T-helper 2 cell treated with Interferon-gamma antibody and Interleukin-4, amounts not matched to agents 5 μg/mL and 100 μg/mL, for 36 hours (primary cell): Measurements from ENCODE around the gene ACSF3.
"Not testable (repeated sequence)": the region's sequence is repeated elsewhere in the genome, so short reads cannot be mapped to it uniquely, and the experiment has no call there.

Experiments used
- DNase-seq: peaks from one replicate; pipeline ENCODE4 v3.0.0; 2021; ENCODE audit warnings: low spot score
- H3K27ac Mint-ChIP-seq: one replicate; pipeline ENCODE4 v1.8.0; 2021; ENCODE audit warnings: mild to moderate bottlenecking, mixed read lengths
- H3K27me3 Mint-ChIP-seq: one replicate; pipeline ENCODE4 v1.8.0; 2021; ENCODE audit warnings: low read depth, mixed read lengths
- H3K36me3 Mint-ChIP-seq: one replicate; pipeline ENCODE4 v1.8.0; 2021; ENCODE audit warnings: low read depth, mixed read lengths
- H3K4me1 Mint-ChIP-seq: one replicate; pipeline ENCODE4 v1.8.0; 2021; ENCODE audit warnings: low read depth, mixed read lengths
- H3K4me3 Mint-ChIP-seq: one replicate; pipeline ENCODE4 v1.8.0; 2022; ENCODE audit warnings: mild to moderate bottlenecking, moderate library complexity, mixed read lengths
- H3K9me3 Mint-ChIP-seq: one replicate; pipeline ENCODE4 v1.8.0; 2021; ENCODE audit warnings: mixed read lengths

The ACSF3 gene

GRCh38 chr16:89175280-89176146, 81.9 kb downstream of the ACSF3 start:
- H3K4me3 Mint-ChIP-seq = no peak overlapping the region
- no peaks in the 10 kb centered on the region for H3K36me3 Mint-ChIP-seq
- H3K27ac Mint-ChIP-seq = no peak overlapping the region
- H3K27me3 Mint-ChIP-seq = no peaks in the 10 kb centered on the region
- DNase-seq = no peak
- H3K4me1 Mint-ChIP-seq = peaks cover 5% of the 10 kb centered on the region
- no peaks in the 10 kb centered on the region for H3K9me3 Mint-ChIP-seq

GRCh38 chr16:89176147-89176690, 82.6 kb downstream of the ACSF3 start:
- no peaks in the 10 kb centered on the region for H3K4me1 Mint-ChIP-seq
- DNase-seq = no peak
- no peaks in the 10 kb centered on the region for H3K27me3 Mint-ChIP-seq
- H3K36me3 Mint-ChIP-seq = no peaks in the 10 kb centered on the region
- no peak overlapping the region for H3K27ac Mint-ChIP-seq
- H3K9me3 Mint-ChIP-seq = no peaks in the 10 kb centered on the region
- no peak overlapping the region for H3K4me3 Mint-ChIP-seq

GRCh38 chr16:89176717-89177116, 83.1 kb downstream of the ACSF3 start:
- Mint-ChIP-seq H3K9me3 (no peaks in the 10 kb centered on the region), H3K36me3 (no peaks in the 10 kb centered on the region), H3K4me1 (no peaks in the 10 kb centered on the region), H3K4me3 (no peak overlapping the region), H3K27me3 (no peaks in the 10 kb centered on the region), H3K27ac (no peak overlapping the region)
- DNase-seq = no peak

GRCh38 chr16:89177501-89177900, 83.8 kb downstream of the ACSF3 start:
- no peak overlapping the region for H3K4me3 Mint-ChIP-seq
- no peaks in the 10 kb centered on the region for H3K4me1 Mint-ChIP-seq

GRCh38 chr16:89178453-89179147, 84.9 kb downstream of the ACSF3 start:
- H3K9me3 Mint-ChIP-seq = no peaks in the 10 kb centered on the region
- H3K4me1 Mint-ChIP-seq = no peaks in the 10 kb centered on the region
- H3K4me3 Mint-ChIP-seq = no peak overlapping the region
- no peak for DNase-seq
- no peaks in the 10 kb centered on the region for H3K27me3 Mint-ChIP-seq
- no peak overlapping the region for H3K27ac Mint-ChIP-seq
- no peaks in the 10 kb centered on the region for H3K36me3 Mint-ChIP-seq

More at GRCh38 chr16:89177501-89177900, 83.8 kb downstream of the ACSF3 start:
- Mint-ChIP-seq H3K9me3 (no peaks in the 10 kb centered on the region), H3K36me3 (no peaks in the 10 kb centered on the region), H3K27me3 (no peaks in the 10 kb centered on the region), H3K27ac (no peak overlapping the region)
- no peak for DNase-seq

GRCh38 chr16:89179148-89179484, 85.5 kb downstream of the ACSF3 start:
- Mint-ChIP-seq H3K4me3 (no peak overlapping the region), H3K36me3 (no peaks in the 10 kb centered on the region), H3K27me3 (no peaks in the 10 kb centered on the region), H3K27ac (no peak overlapping the region), H3K4me1 (no peaks in the 10 kb centered on the region), H3K9me3 (no peaks in the 10 kb centered on the region)
- DNase-seq = no peak

GRCh38 chr16:89179656-89180315, 86.1 kb downstream of the ACSF3 start:
- no peak for DNase-seq
- Mint-ChIP-seq H3K4me3 (no peak overlapping the region), H3K27ac (no peak overlapping the region), H3K9me3 (no peaks in the 10 kb centered on the region), H3K27me3 (no peaks in the 10 kb centered on the region), H3K4me1 (no peaks in the 10 kb centered on the region), H3K36me3 (no peaks in the 10 kb centered on the region)

- H3K4me3 Mint-ChIP-seq = no peak overlapping the region
- H3K27me3 Mint-ChIP-seq = no peaks in the 10 kb centered on the region
- no peak for DNase-seq
- H3K27ac Mint-ChIP-seq = no peak overlapping the region
- no peaks in the 10 kb centered on the region for H3K9me3 Mint-ChIP-seq
- H3K36me3 Mint-ChIP-seq = no peaks in the 10 kb centered on the region
- no peaks in the 10 kb centered on the region for H3K4me1 Mint-ChIP-seq
These were observed 89.8 kb downstream of the ACSF3 start for GRCh38 chr16:89183463-89183862.

- H3K27me3 Mint-ChIP-seq = no peaks in the 10 kb centered on the region
- no peaks in the 10 kb centered on the region for H3K36me3 Mint-ChIP-seq
- no peaks in the 10 kb centered on the region for H3K9me3 Mint-ChIP-seq
- no peak for DNase-seq
- H3K4me1 Mint-ChIP-seq = no peaks in the 10 kb centered on the region
- H3K4me3 Mint-ChIP-seq = no peak overlapping the region
- no peak overlapping the region for H3K27ac Mint-ChIP-seq
These were observed 90.5 kb downstream of the ACSF3 start for GRCh38 chr16:89183975-89184676.

GRCh38 chr16:89184677-89184932, 91.0 kb downstream of the ACSF3 start:
- no peaks in the 10 kb centered on the region for H3K4me1 Mint-ChIP-seq
- H3K9me3 Mint-ChIP-seq = no peaks in the 10 kb centered on the region
- no peak for DNase-seq
- H3K27me3 Mint-ChIP-seq = no peaks in the 10 kb centered on the region
- no peaks in the 10 kb centered on the region for H3K36me3 Mint-ChIP-seq
- H3K27ac Mint-ChIP-seq = no peak overlapping the region
- no peak overlapping the region for H3K4me3 Mint-ChIP-seq

- Mint-ChIP-seq H3K27ac (no peak overlapping the region), H3K36me3 (no peaks in the 10 kb centered on the region), H3K27me3 (no peaks in the 10 kb centered on the region), H3K4me1 (no peaks in the 10 kb centered on the region), H3K4me3 (no peak overlapping the region), H3K9me3 (no peaks in the 10 kb centered on the region)
- no peak for DNase-seq
These were observed 91.5 kb downstream of the ACSF3 start for GRCh38 chr16:89184933-89185794.

- not testable (repeated sequence) for DNase-seq, H3K9me3 Mint-ChIP-seq, H3K36me3 Mint-ChIP-seq, H3K27me3 Mint-ChIP-seq, H3K4me1 Mint-ChIP-seq, H3K27ac Mint-ChIP-seq, H3K4me3 Mint-ChIP-seq
These were observed 92.4 kb downstream of the ACSF3 start for GRCh38 chr16:89185887-89186592.

GRCh38 chr16:89186593-89187031, 93.0 kb downstream of the ACSF3 start:
- not testable (repeated sequence) for H3K27ac Mint-ChIP-seq, H3K4me1 Mint-ChIP-seq, H3K27me3 Mint-ChIP-seq, H3K4me3 Mint-ChIP-seq, H3K36me3 Mint-ChIP-seq, DNase-seq, H3K9me3 Mint-ChIP-seq
